WTC11 (cell line): ENCODE results near the gene PCGF3. TPM values are rescaled to one million over a fixed set of nuclear protein-coding genes. Genes with fewer than 3 reads are reported as not detected.
A peak's percentile ranks its signal among the peaks of the same experiment; 100 is the strongest.

Source experiments
- ATF1 ChIP-seq: sonication (generic); formaldehyde crosslinking; IDR thresholded peaks from 2 replicates; pipeline ENCODE4 v1.8.1; 2023; ENCODE audit warnings: mild to moderate bottlenecking, moderate library complexity, missing genetic modification reagents
- CBFB ChIP-seq: sonication (generic); formaldehyde crosslinking; IDR thresholded peaks from 2 replicates; pipeline ENCODE4 v1.8.1; 2022; ENCODE audit warnings: mild to moderate bottlenecking, low read depth, missing genetic modification reagents
- CREB1 ChIP-seq: sonication (generic); formaldehyde crosslinking; IDR thresholded peaks from 2 replicates; pipeline ENCODE4 v1.8.0; 2023; ENCODE audit warnings: mild to moderate bottlenecking, missing genetic modification reagents
- CREM ChIP-seq: sonication (generic); formaldehyde crosslinking; IDR thresholded peaks from 2 replicates; pipeline ENCODE4 v1.8.1; 2022; ENCODE audit warnings: mild to moderate bottlenecking, missing genetic modification reagents, moderate library complexity
- E2F5 ChIP-seq: sonication (generic); formaldehyde crosslinking; IDR thresholded peaks from 2 replicates; pipeline ENCODE4 v1.8.1; 2022; ENCODE audit warnings: mild to moderate bottlenecking, moderate library complexity, missing genetic modification reagents
- EMX1 ChIP-seq: fragments of 250-450 bp; sonication (Bioruptor Pico); IDR thresholded peaks from 2 replicates; pipeline ENCODE4 v1.8.0; 2021; ENCODE audit warnings: mild to moderate bottlenecking
- ERG ChIP-seq: fragments of 250-450 bp; sonication (Bioruptor Pico); IDR thresholded peaks from 2 replicates; pipeline ENCODE4 v1.8.0; 2021; ENCODE audit warnings: mild to moderate bottlenecking
- FOXJ3 ChIP-seq: sonication (generic); formaldehyde crosslinking; IDR thresholded peaks from 2 replicates; pipeline ENCODE4 v1.9.0; 2021; ENCODE audit warnings: missing genetic modification reagents, mild to moderate bottlenecking, borderline replicate concordance
- FOXK1 ChIP-seq: sonication (generic); formaldehyde crosslinking; IDR thresholded peaks from 2 replicates; pipeline ENCODE4 v1.8.0; 2022; ENCODE audit warnings: mild to moderate bottlenecking, moderate library complexity, missing genetic modification reagents
- FOXP1 ChIP-seq: sonication (generic); formaldehyde crosslinking; IDR thresholded peaks from 2 replicates; pipeline ENCODE4 v1.8.0; 2022; ENCODE audit warnings: missing genetic modification reagents, mild to moderate bottlenecking, moderate library complexity, borderline replicate concordance
- GABPB1 ChIP-seq: sonication (generic); formaldehyde crosslinking; IDR thresholded peaks from 2 replicates; pipeline ENCODE4 v1.8.1; 2023; ENCODE audit warnings: mild to moderate bottlenecking, missing genetic modification reagents
- IRF1 ChIP-seq: sonication (generic); formaldehyde crosslinking; IDR thresholded peaks from 2 replicates; pipeline ENCODE4 v1.8.0; 2023; ENCODE audit warnings: missing genetic modification reagents
- KAT7 ChIP-seq: sonication (generic); formaldehyde crosslinking; IDR thresholded peaks from 2 replicates; pipeline ENCODE4 v1.8.1; 2023; ENCODE audit warnings: missing genetic modification reagents, mild to moderate bottlenecking, borderline replicate concordance
- MXD4 ChIP-seq: fragments of 250-450 bp; sonication (Bioruptor Pico); IDR thresholded peaks from 2 replicates; pipeline ENCODE4 v1.8.0; 2021; ENCODE audit warnings: mild to moderate bottlenecking, moderate library complexity, borderline replicate concordance
- NFATC4 ChIP-seq: fragments of 250-450 bp; sonication (Bioruptor Pico); IDR thresholded peaks from 2 replicates; pipeline ENCODE4 v1.9.0; 2021; ENCODE audit warnings: mild to moderate bottlenecking
- NR3C1 ChIP-seq: sonication (generic); formaldehyde crosslinking; conservative IDR thresholded peaks from 2 replicates; pipeline ENCODE4 v1.8.1; 2023; ENCODE audit warnings: low read depth, mild to moderate bottlenecking, missing genetic modification reagents
- RORB ChIP-seq: fragments of 250-450 bp; sonication (Bioruptor Pico); IDR thresholded peaks from 2 replicates; pipeline ENCODE4 v1.9.0; 2021; ENCODE audit warnings: mild to moderate bottlenecking
- SMAD4 ChIP-seq: sonication (generic); formaldehyde crosslinking; IDR thresholded peaks from 2 replicates; pipeline ENCODE4 v1.8.0; 2022; ENCODE audit warnings: mild to moderate bottlenecking, missing genetic modification reagents
- SP1 ChIP-seq: sonication (generic); formaldehyde crosslinking; conservative IDR thresholded peaks from 2 replicates; pipeline ENCODE4 v1.8.1; 2022; ENCODE audit warnings: missing genetic modification reagents
- TEAD4 ChIP-seq: sonication (generic); formaldehyde crosslinking; IDR thresholded peaks from 2 replicates; pipeline ENCODE4 v1.8.0; 2022; ENCODE audit warnings: mild to moderate bottlenecking, missing genetic modification reagents
- ZMAT4 ChIP-seq: fragments of 250-450 bp; sonication (Bioruptor Pico); IDR thresholded peaks from 2 replicates; pipeline ENCODE4 v1.9.0; 2021; ENCODE audit warnings: mild to moderate bottlenecking
- ZNF138 ChIP-seq: sonication (generic); formaldehyde crosslinking; conservative IDR thresholded peaks from 2 replicates; pipeline ENCODE4 v1.8.1; 2022; ENCODE audit warnings: mild to moderate bottlenecking, moderate library complexity, missing genetic modification reagents
- ZNF416 ChIP-seq: fragments of 250-450 bp; sonication (Bioruptor Pico); IDR thresholded peaks from 2 replicates; pipeline ENCODE4 v1.9.0; 2021; ENCODE audit warnings: mild to moderate bottlenecking, inconsistent platforms
- ZNF423 ChIP-seq: fragments of 250-450 bp; sonication (Bioruptor Pico); IDR thresholded peaks from 2 replicates; pipeline ENCODE4 v2.1.2; 2022; ENCODE audit warnings: mild to moderate bottlenecking, moderate library complexity
- ZNF425 ChIP-seq: fragments of 250-450 bp; sonication (Bioruptor Pico); conservative IDR thresholded peaks from 2 replicates; pipeline ENCODE4 v1.9.0; 2021; ENCODE audit warnings: mild to moderate bottlenecking
- ZNF532 ChIP-seq: fragments of 250-450 bp; sonication (Bioruptor Pico); IDR thresholded peaks from 2 replicates; pipeline ENCODE4 v1.9.0; 2021; ENCODE audit warnings: mild to moderate bottlenecking, borderline replicate concordance
- ZSCAN18 ChIP-seq: fragments of 250-450 bp; sonication (Bioruptor Pico); IDR thresholded peaks from 2 replicates; pipeline ENCODE4 v2.1.2; 2022; ENCODE audit warnings: mild to moderate bottlenecking, moderate library complexity
- total RNA-seq: library from RNA; stranded (reverse); gene quantifications from 3 replicates; pipeline ENCODE4 v1.2.3, GENCODE V29; 2021

The PCGF3 gene
- total RNA-seq, 1 experiment from 2014 or later = 65.7 TPM

GRCh38 chr4:674172-675035, 31.2 kb upstream of the PCGF3 start, which contains the start of the genes ATP5ME and MYL5 (continued):
- TF ChIP-seq RORB (CRISPR knock-in tag) = no peak
- TF ChIP-seq FOXJ3 (CRISPR knock-in tag) = no peak
- no peak for TF ChIP-seq ZMAT4
- no peak for TF ChIP-seq ZSCAN18
- TF ChIP-seq MXD4 (CRISPR knock-in tag) = no peak
- no peak for TF ChIP-seq IRF1
- TF ChIP-seq CREM (CRISPR knock-in tag) = peak; percentile 93
- TF ChIP-seq CBFB (CRISPR knock-in tag) = peak; percentile 86; the same call in 1 of the 2 replicates
- no peak for TF ChIP-seq EMX1 (CRISPR knock-in tag)
- TF ChIP-seq TEAD4 = no peak
- TF ChIP-seq ZNF138 (CRISPR knock-in tag) = no peak
- TF ChIP-seq NFATC4 (CRISPR knock-in tag) = no peak
- peak; percentile 60; the same call in 1 of the 2 replicates for TF ChIP-seq E2F5 (CRISPR knock-in tag)
- TF ChIP-seq SP1 (CRISPR knock-in tag) = peak; percentile 91
- TF ChIP-seq ATF1 (CRISPR knock-in tag) = 0 out of 2 replicates have a peak, but pooled peaks have one; percentile 52
- TF ChIP-seq ZNF416 (CRISPR knock-in tag) = 0 out of 2 replicates have a peak, but pooled peaks have one; percentile 4
- TF ChIP-seq SMAD4 (CRISPR knock-in tag) = no peak
- TF ChIP-seq FOXP1 (CRISPR knock-in tag) = no peak
- TF ChIP-seq ZNF532 (CRISPR knock-in tag) = no peak
- 0 out of 2 replicates have a peak, but pooled peaks have one; percentile 13 for TF ChIP-seq KAT7 (CRISPR knock-in tag)
- no peak for TF ChIP-seq ZNF425 (CRISPR knock-in tag)
- TF ChIP-seq GABPB1 (CRISPR knock-in tag) = peak; percentile 77
- no peak; the same call in 1 of the 2 replicates for TF ChIP-seq ZNF423
- TF ChIP-seq NR3C1 (CRISPR knock-in tag) = no peak
- TF ChIP-seq ERG = no peak
- TF ChIP-seq FOXK1 (CRISPR knock-in tag) = peak; percentile 98
- TF ChIP-seq CREB1 (CRISPR knock-in tag) = no peak; the same call in 1 of the 2 replicates
